Peyer's patch (tissue), 4 donors: ENCODE measurements around the gene CHD9. TPM values are rescaled to one million over a fixed set of nuclear protein-coding genes. Genes with fewer than 3 reads are reported as not detected.

Experiments used
- DNase-seq, 3 donors: peaks; one replicate each; pipeline ENCODE4 v3.0.0-alpha.2; 2017 to 2019
- H3K27ac ChIP-seq, 4 donors: fragments of 200-600 bp; sonication (generic); one replicate each; pipeline ENCODE4 v1.5.1; 2016 to 2019
- H3K27me3 ChIP-seq, 2 donors: fragments of 200-600 bp; sonication (generic); one replicate each; pipeline ENCODE4 v1.5.1; 2019
- H3K36me3 ChIP-seq, 3 donors: fragments of 200-600 bp; sonication (generic); one replicate each; pipeline ENCODE4 v1.5.1; 2016 to 2019
- H3K4me1 ChIP-seq, 4 donors: fragments of 200-600 bp; sonication (generic); one replicate each; pipeline ENCODE4 v1.5.1; 2016 to 2019
- H3K4me3 ChIP-seq, 4 donors: fragments of 200-600 bp; sonication (generic); 1 replicate in 3 of 4; 2 replicates in 1 of 4; pipeline ENCODE4 v1.5.1; 2016 to 2019; ENCODE audit warnings: mild to moderate bottlenecking in 1 of 4
- H3K9me3 ChIP-seq, 4 donors: fragments of 200-600 bp; sonication (generic); one replicate each; pipeline ENCODE4 v1.5.1; 2016 to 2019; ENCODE audit warnings: mild to moderate bottlenecking in 1 of 4
- CTCF ChIP-seq, 6 experiments: fragments of 450-650 bp in 4 of 6; fragments of 200-600 bp in 2 of 6; sonication (generic) in 1 of 6; IDR thresholded peaks; one replicate each; pipeline ENCODE4 v1.5.1; 2017 to 2019; ENCODE audit warnings: antibody characterized with exemption in 6 of 6, mild to moderate bottlenecking in 3 of 6, moderate library complexity in 1 of 6
- POLR2A ChIP-seq, 2 donors: fragments of 450-650 bp; IDR thresholded peaks; one replicate each; pipeline ENCODE4 v1.5.1; 2017; ENCODE audit warnings: antibody characterized with exemption in 2 of 2, mild to moderate bottlenecking in 2 of 2, moderate library complexity in 2 of 2
- total RNA-seq, 4 donors: library from RNA; depleted of rRNA; stranded (reverse); fragments of >200 nt; gene quantifications; one replicate each; pipeline ENCODE4 v1.1.0, GENCODE V29; 2016

The CHD9 gene
- total RNA-seq, 4 donors from 2014 or later = 48.4 to 187 (median 79.3) TPM

GRCh38 chr16:53080345-53081031, 25.7 kb downstream of the CHD9 start:
- Histone ChIP-seq H3K36me3 (no peaks in the 10 kb centered on the region), H3K9me3 (no peaks in the 10 kb centered on the region), H3K27me3 (no peaks in the 10 kb centered on the region), H3K27ac (peak overlapping the region in 3 of 4 donors; percentile 20 to 65 (median 61)), H3K4me3 (no peak overlapping the region), H3K4me1 (peaks cover 0 to 13% (median 0%) of the 10 kb centered on the region in 4 donors)
- TF ChIP-seq POLR2A (IDR thresholded peaks at IDR 0.05) (no peak), CTCF (IDR thresholded peaks at IDR 0.05) (no peak)
- DNase-seq = no peak

DNA sequence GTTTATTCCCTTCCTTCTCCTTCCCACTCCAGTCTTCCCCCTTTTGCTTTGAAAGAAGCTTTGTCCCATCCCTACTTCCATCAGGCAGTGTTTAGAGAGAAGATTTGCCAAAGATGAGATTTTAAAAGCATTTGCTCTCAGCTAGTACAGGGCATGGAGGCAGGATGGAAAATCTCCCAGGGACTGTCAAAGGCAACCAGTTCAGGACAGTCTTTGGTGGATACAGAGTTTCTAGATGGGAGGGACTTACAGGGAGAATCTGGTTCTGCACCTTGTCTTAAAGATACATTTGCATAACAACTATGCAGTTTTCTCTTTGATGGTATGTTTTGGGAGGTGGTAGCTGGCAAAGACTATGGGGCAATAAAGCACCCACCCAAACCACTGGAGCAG, 26.2 kb downstream of the CHD9 start:
- H3K4me1 ChIP-seq = peaks cover 0 to 19% (median 0%) of the 10 kb centered on the region in 4 donors

DNA sequence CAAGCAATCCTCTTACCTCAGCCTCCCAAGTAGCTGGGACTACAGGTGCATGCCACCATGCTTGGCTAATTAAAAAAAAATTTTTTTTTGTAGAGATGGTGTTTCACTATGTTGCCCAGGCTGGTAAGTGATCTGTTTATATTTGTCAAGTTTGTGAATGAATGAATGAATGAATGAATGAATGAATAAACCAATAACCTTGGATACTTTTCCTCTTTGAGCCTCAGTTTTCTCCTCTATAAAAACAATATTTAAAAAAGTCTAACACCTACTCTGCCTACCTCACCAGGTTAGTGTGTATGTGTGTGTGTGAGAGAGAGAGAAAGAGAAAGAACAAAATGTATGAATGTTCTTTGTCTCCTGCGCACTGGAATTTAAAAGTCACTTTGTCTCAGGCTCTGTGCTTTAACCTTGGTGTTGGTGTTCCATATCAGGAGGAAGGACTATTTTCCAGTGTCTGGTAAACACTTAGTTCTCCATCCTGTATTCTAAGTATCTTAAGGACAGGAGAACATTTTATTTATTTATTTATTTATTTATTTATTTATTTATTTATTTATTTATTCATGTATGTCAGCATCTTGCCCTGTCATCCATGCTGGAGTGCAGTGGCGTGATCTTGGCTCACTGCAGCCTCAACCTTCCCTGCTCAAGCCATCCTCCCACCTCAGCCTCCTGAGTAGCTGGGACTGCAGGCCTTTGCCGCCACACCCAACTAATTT, 27.1 kb downstream of the CHD9 start:
- H3K27ac ChIP-seq = no peak overlapping the region

More for the DNA sequence above, 26.2 kb downstream of the CHD9 start:
- peak overlapping the region in 3 of 4 donors; percentile 20 to 65 (median 61) for H3K27ac ChIP-seq
- H3K4me3 ChIP-seq = no peak overlapping the region
- no peaks in the 10 kb centered on the region for H3K9me3 ChIP-seq
- DNase-seq = no peak
- TF ChIP-seq POLR2A (IDR thresholded peaks at IDR 0.05) = no peak
- TF ChIP-seq CTCF (IDR thresholded peaks at IDR 0.05) = no peak
- no peaks in the 10 kb centered on the region for H3K27me3 ChIP-seq
- no peaks in the 10 kb centered on the region for H3K36me3 ChIP-seq

DNA sequence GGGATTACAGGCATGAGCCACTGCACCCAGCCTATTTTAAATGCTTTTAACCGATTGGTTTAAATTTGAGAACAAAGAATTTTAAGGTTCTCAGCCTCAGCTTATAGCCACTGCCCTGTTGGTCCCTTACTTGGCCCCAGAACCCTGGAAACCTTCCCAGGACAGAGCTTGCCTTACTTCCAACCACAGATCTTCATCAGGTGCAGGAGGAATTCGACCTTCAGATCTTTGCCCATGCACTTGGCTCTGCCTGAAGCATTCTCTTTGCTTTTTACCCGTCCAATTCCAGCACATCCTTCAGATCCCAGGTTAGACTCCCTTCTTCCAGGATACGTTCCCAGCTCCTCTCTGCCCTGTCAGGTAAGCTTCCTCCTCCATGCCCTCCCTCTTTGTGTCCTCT, 27.7 kb downstream of the CHD9 start:
- Histone ChIP-seq H3K27me3 (no peaks in the 10 kb centered on the region), H3K27ac (no peak overlapping the region), H3K4me3 (no peak overlapping the region), H3K4me1 (peaks cover 0 to 21% (median 0%) of the 10 kb centered on the region in 4 donors), H3K36me3 (no peaks in the 10 kb centered on the region), H3K9me3 (no peaks in the 10 kb centered on the region)
- DNase-seq = no peak
- TF ChIP-seq POLR2A (IDR thresholded peaks at IDR 0.05) (no peak), CTCF (IDR thresholded peaks at IDR 0.05) (no peak)

More for the DNA sequence above, 27.1 kb downstream of the CHD9 start:
- Histone ChIP-seq H3K27me3 (no peaks in the 10 kb centered on the region), H3K4me1 (peaks cover 0 to 21% (median 0%) of the 10 kb centered on the region in 4 donors), H3K9me3 (no peaks in the 10 kb centered on the region), H3K4me3 (no peak overlapping the region), H3K36me3 (no peaks in the 10 kb centered on the region)
- DNase-seq = no peak
- TF ChIP-seq POLR2A (IDR thresholded peaks at IDR 0.05) (no peak), CTCF (IDR thresholded peaks at IDR 0.05) (no peak)

DNA sequence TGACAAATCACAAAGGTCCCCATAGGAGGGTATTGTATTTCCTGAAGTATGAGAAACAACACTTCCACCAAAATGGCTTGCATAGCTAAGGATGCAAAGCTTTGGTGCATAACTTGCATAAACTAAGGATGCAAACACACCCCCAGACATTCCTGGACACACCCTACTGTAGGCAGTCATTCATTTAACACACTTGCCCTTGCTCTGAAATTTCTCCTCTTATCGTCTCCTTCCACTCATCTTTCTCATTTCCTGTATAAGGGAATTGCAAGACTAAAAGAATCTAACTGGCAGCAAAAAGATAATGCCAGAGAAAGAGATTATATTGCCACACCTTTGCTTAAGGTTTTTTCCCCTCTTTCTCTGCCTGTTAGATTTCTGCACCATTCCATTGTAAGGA, 28.3 kb downstream of the CHD9 start:
- H3K27ac ChIP-seq = no peak overlapping the region
- peaks cover 0 to 21% (median 0%) of the 10 kb centered on the region in 4 donors for H3K4me1 ChIP-seq
- no peaks in the 10 kb centered on the region for H3K9me3 ChIP-seq
- H3K27me3 ChIP-seq = no peaks in the 10 kb centered on the region
- no peaks in the 10 kb centered on the region for H3K36me3 ChIP-seq
- TF ChIP-seq POLR2A (IDR thresholded peaks at IDR 0.05) (no peak), CTCF (IDR thresholded peaks at IDR 0.05) (no peak)
- no peak for DNase-seq
- no peak overlapping the region for H3K4me3 ChIP-seq
